K562 (cell line): Measurements from ENCODE around the gene ASB11. TPM values are rescaled to one million over a fixed set of nuclear protein-coding genes. Genes with fewer than 3 reads are reported as not detected.

Source experiments
- ATAC-seq: fragments of 200-7000 bp; cut with Tn5 transposase; 3 replicates; pipeline ENCODE4 v1.9.1; 2020; ENCODE audit warnings: moderate library complexity
- BruUV-seq: library from RNA; stranded (reverse); fragments of 400-500 nt; replicated peaks from 2 replicates; lab custom pipeline; 2021; lab: Mats Ljungman, UMichigan
- CTCF ChIA-PET: fragments of 300-600 bp; formaldehyde crosslinking; extraction: SDS; loops from one replicate; lab custom pipeline; 2021; ENCODE audit warnings: low intra/inter-chr PET ratio; lab: Yijun Ruan, JAX
- POLR2A ChIA-PET: fragments of 300-600, 350-650 bp; sonication (Branson Sonifier 250); formaldehyde crosslinking; extraction: SDS; loops from one replicate; lab custom pipeline; 2021; ENCODE audit warnings: antibody characterized with exemption, inconsistent platforms; lab: Yijun Ruan, JAX
- DNase-seq, 4 experiments: peaks; one replicate each; pipeline versions ENCODE4 v3.0.0 to v3.0.0-alpha.2; 2011 to 2018; ENCODE audit warnings: low spot score in 3 of 4, mixed read lengths in 3 of 4; ENCODE audit errors: extremely low read depth in 1 of 4
- FAIRE-seq: peaks from 2 replicates; lab custom pipeline; 2011; peaks lifted over from hg19 to GRCh38; lab: Jason Lieb, UNC
- H2AFZ ChIP-seq: 2 replicates; pipeline ENCODE4 v1.6.0; 2011; ENCODE audit warnings: low read depth, low read length, control low read depth, inconsistent platforms
- H3K27ac ChIP-seq: fragments of 200-600 bp; 3 replicates; pipeline ENCODE4 v1.8.0; 2011; ENCODE audit warnings: low read depth, mild to moderate bottlenecking, control low read depth, inconsistent platforms, low read length, moderate library complexity, mixed read lengths; ENCODE audit errors: extremely low read depth
- H3K27me3 ChIP-seq, 2 experiments: fragments of 300-600 bp in 1 of 2; 2 replicates in 1 of 2; 3 replicates in 1 of 2; pipeline versions ENCODE4 v1.6.0 to v1.8.0; 2011; ENCODE audit warnings: inconsistent platforms in 2 of 2, low read length in 2 of 2, mild to moderate bottlenecking in 1 of 2, mixed read lengths in 1 of 2, moderate library complexity in 1 of 2; ENCODE audit not compliant: control insufficient read depth in 2 of 2, insufficient read depth in 2 of 2
- H3K36me3 ChIP-seq: fragments of 300-600 bp; 3 replicates; pipeline ENCODE4 v1.8.0; 2011; ENCODE audit warnings: mild to moderate bottlenecking, low read length, inconsistent platforms; ENCODE audit not compliant: control insufficient read depth, insufficient read depth
- H3K4me1 ChIP-seq, 2 experiments: fragments of 200-600 bp in 1 of 2; replicated peaks in 1 of 2; 2 replicates in 1 of 2; 3 replicates in 1 of 2; pipeline versions ENCODE4 v1.5.1 to v1.8.0; 2011; ENCODE audit warnings: inconsistent platforms in 2 of 2, low read length in 2 of 2, mild to moderate bottlenecking in 1 of 2, mixed read lengths in 1 of 2, moderate library complexity in 1 of 2; ENCODE audit not compliant: control insufficient read depth in 2 of 2, insufficient read depth in 2 of 2
- H3K4me2 ChIP-seq: 2 replicates; pipeline ENCODE4 v1.6.1; 2011; ENCODE audit warnings: low read length, control low read depth, inconsistent platforms, mixed read lengths; ENCODE audit not compliant: insufficient read depth
- H3K4me3 ChIP-seq: fragments of 200-600 bp; sonication (generic), shearing (Covaris generic); 2 replicates; pipeline ENCODE4 v1.5.1; 2016; ENCODE audit warnings: control low read depth, inconsistent platforms
- H3K79me2 ChIP-seq: fragments of 200-600 bp; 3 replicates; pipeline ENCODE4 v1.8.0; 2011; ENCODE audit warnings: low read length, inconsistent platforms; ENCODE audit not compliant: control insufficient read depth, insufficient read depth
- H3K9ac ChIP-seq, 2 experiments: 2 replicates each; pipeline versions ENCODE4 v1.6.0 to v1.6.1; 2011; ENCODE audit warnings: low read depth in 2 of 2, low read length in 2 of 2, control low read depth in 1 of 2, inconsistent platforms in 1 of 2, mild to moderate bottlenecking in 1 of 2, mixed read lengths in 1 of 2; ENCODE audit not compliant: insufficient read depth in 1 of 2
- H3K9me1 ChIP-seq: one replicate; pipeline ENCODE4 v1.6.0; 2011; ENCODE audit warnings: inconsistent platforms, mild to moderate bottlenecking, low read length, moderate library complexity; ENCODE audit not compliant: control insufficient read depth, insufficient read depth
- H3K9me3 ChIP-seq: replicated peaks from 2 replicates; pipeline ENCODE4 v1.5.1; 2011; ENCODE audit warnings: low read depth, low read length, inconsistent platforms; ENCODE audit not compliant: control insufficient read depth, insufficient read depth
- H4K20me1 ChIP-seq: replicated peaks from 2 replicates; pipeline ENCODE4 v1.6.1; 2011; ENCODE audit warnings: low read length, inconsistent platforms, mixed read lengths; ENCODE audit not compliant: control insufficient read depth, insufficient read depth
- CCAR2 ChIP-seq: fragments of 200-400 bp; formaldehyde crosslinking; IDR thresholded peaks from 2 replicates; pipeline ENCODE4 v1.6.1; 2017; ENCODE audit warnings: mild to moderate bottlenecking, low read depth, low read length
- CEBPB ChIP-seq: fragments of 450-650 bp; IDR thresholded peaks from 2 replicates; pipeline ENCODE4 v1.6.1; 2016; ENCODE audit warnings: missing genetic modification characterization, missing compliant biosample characterization
- CEBPG ChIP-seq, 3 experiments: fragments of 200-800 bp in 1 of 3; sonication (Bioruptor generic) in 1 of 3; sonication (generic) in 1 of 3; formaldehyde crosslinking in 1 of 3; IDR thresholded peaks in 2 of 3; conservative IDR thresholded peaks in 1 of 3; 2 replicates each; pipeline versions ENCODE4 v1.6.1 to v1.8.0; 2016 to 2022; ENCODE audit warnings: missing compliant biosample characterization in 2 of 3, missing genetic modification characterization in 2 of 3, mild to moderate bottlenecking in 1 of 3, missing genetic modification reagents in 1 of 3
- ELF4 ChIP-seq: fragments of 450-650 bp; formaldehyde crosslinking; IDR thresholded peaks from 2 replicates; pipeline ENCODE4 v1.4.0; 2022; ENCODE audit warnings: missing genetic modification characterization
- FOXA3 ChIP-seq, 2 experiments: fragments of 450-650 bp in 1 of 2; sonication (generic) in 1 of 2; formaldehyde crosslinking; IDR thresholded peaks in 1 of 2; conservative IDR thresholded peaks in 1 of 2; 2 replicates each; pipeline versions ENCODE4 v1.4.0 to v1.8.0; 2020 to 2022; ENCODE audit warnings: mild to moderate bottlenecking in 2 of 2, missing genetic modification reagents in 1 of 2
- JUND ChIP-seq, 2 experiments: IDR thresholded peaks; 2 replicates in 1 of 2; 3 replicates in 1 of 2; pipeline ENCODE4 v1.6.1; 2011; ENCODE audit warnings: borderline replicate concordance in 2 of 2, low read depth in 2 of 2, low read length in 2 of 2, improper control_type of control experiment in 1 of 2, missing biosample characterization in 1 of 2, missing genetic modification characterization in 1 of 2, missing genetic modification reagents in 1 of 2
- KAT7 ChIP-seq: sonication (generic); formaldehyde crosslinking; IDR thresholded peaks from 2 replicates; pipeline ENCODE4 v1.8.0; 2022; ENCODE audit warnings: missing genetic modification reagents, mild to moderate bottlenecking, borderline replicate concordance
- MAFK ChIP-seq: IDR thresholded peaks from 2 replicates; pipeline ENCODE4 v1.6.1; 2011; ENCODE audit warnings: low read length, improper control_type of control experiment
- NFYB ChIP-seq: IDR thresholded peaks from 2 replicates; pipeline ENCODE4 v1.6.1; 2011; ENCODE audit warnings: mild to moderate bottlenecking, moderate library complexity; ENCODE audit not compliant: insufficient read length; ENCODE audit errors: extremely low read depth
- SMAD4 ChIP-seq: fragments of 250-450 bp; sonication (Bioruptor Pico); conservative IDR thresholded peaks from 2 replicates; pipeline ENCODE4 v1.8.0; 2021; ENCODE audit warnings: inconsistent platforms, mild to moderate bottlenecking, moderate library complexity
- SPI1 ChIP-seq: IDR thresholded peaks from 2 replicates; pipeline ENCODE4 v1.6.1; 2011; ENCODE audit warnings: low read depth, low read length, control low read depth, borderline replicate concordance
- SUPT5H ChIP-seq: fragments of 450-650 bp; IDR thresholded peaks from 2 replicates; pipeline ENCODE4 v1.6.1; 2016
- TFAM ChIP-seq: fragments of 250-450 bp; sonication (Bioruptor Pico); conservative IDR thresholded peaks from 2 replicates; pipeline ENCODE4 v1.5.0; 2021; ENCODE audit warnings: mild to moderate bottlenecking, moderate library complexity
- WGBS: fragments of 100-300 bp; shearing (Covaris generic); methylation state at CpG from one replicate; pipeline ENCODE4 v1.1.6; 2016; ENCODE audit warnings: low coverage, mixed read lengths; ENCODE audit not compliant: insufficient coverage; ENCODE audit errors: missing lambda C conversion rate; 5-methylcytosine and 5-hydroxymethylcytosine counted together
- in situ Hi-C: fragments of 300-500 bp; cut with MboI; formaldehyde crosslinking; loops from 4 replicates; pipeline ENCODE4 v1.15.0; 2018; ENCODE audit warnings: inconsistent platforms, mixed read lengths
- intact Hi-C: fragments of 100-400 bp; cut with micrococcal nuclease; formaldehyde crosslinking; loops from 2 replicates; pipeline ENCODE4 v1.14.2; 2022
- polyA plus RNA-seq, 8 experiments: library from polyadenylated mRNA; depleted of rRNA in 4 of 8; stranded (reverse) in 5 of 8; unstranded in 3 of 8; fragments of >200 nt; fragmentation: Nextera tagmentation in 2 of 8; fragmentation: Illumina TruSeq in 1 of 8; extraction: Ambion mirVana in 2 of 8; extraction: Trizol in 1 of 8; gene quantifications; 2 replicates each; pipeline versions ENCODE4 v1.2.1 to v1.2.3, GENCODE V29; 2011 to 2014; ENCODE audit warnings: inconsistent platforms in 1 of 8, missing spikeins in 1 of 8
- total RNA-seq, 7 experiments: library from RNA; depleted of rRNA in 6 of 7; stranded (reverse); fragments of >200 nt in 6 of 7; fragmentation: Illumina TruSeq in 2 of 7; extraction: Trizol in 2 of 7; gene quantifications; 2 replicates each; pipeline versions ENCODE4 v1.2.1 to v1.2.3, GENCODE V29; 2011 to 2021; ENCODE audit warnings: low replicate concordance in 1 of 7
- TF ChIP-seq, protein P1 (sequence below): fragments of 250-450 bp; sonication (Bioruptor Pico); IDR thresholded peaks from 2 replicates; pipeline ENCODE4 v1.5.0; 2021; ENCODE audit warnings: mild to moderate bottlenecking, borderline replicate concordance

Gene ASB11
- total and polyA plus RNA-seq, 9 of the 15 experiments (the other 6 are each of a cell fraction or from before 2014, with no cell fraction given), result not detected

DNA sequence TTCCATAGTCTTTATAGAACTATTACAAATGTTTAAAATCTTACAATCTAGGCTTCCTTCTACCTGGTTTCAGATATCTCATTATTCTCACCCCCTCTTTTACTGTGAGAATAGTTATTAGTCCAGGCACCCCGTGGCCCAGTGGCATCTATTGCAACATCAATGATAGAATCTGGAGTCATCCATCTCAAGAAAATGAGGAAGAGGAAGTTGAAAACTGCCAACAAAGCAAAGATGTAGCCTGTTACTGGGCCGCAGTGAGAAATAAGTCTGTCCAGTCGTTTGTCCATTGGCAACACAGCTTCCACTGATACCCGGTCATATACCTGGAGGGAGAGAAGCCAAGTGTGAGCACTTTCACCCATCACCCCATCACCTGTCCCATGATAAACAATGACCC is 6.0 kb upstream of the ASB11 start:
- ChIA-PET POLR2A (no interaction called here), CTCF (no interaction called here)
- no peaks in the 10 kb centered on the region for H3K79me2 ChIP-seq
- H3K27ac ChIP-seq, result no peak overlapping the region
- FAIRE-seq, result no peak
- no peaks in the 10 kb centered on the region for H3K9me1 ChIP-seq
- no peak for DNase-seq
- in situ Hi-C loops (no loop called here), intact Hi-C loops (no loop called here)
- no peaks in the 10 kb centered on the region for H3K4me1 ChIP-seq
- peaks cover 48% of the 10 kb centered on the region for H3K36me3 ChIP-seq
- H2AFZ ChIP-seq, result no peak overlapping the region
- no peaks in the 10 kb centered on the region for H3K9me3 ChIP-seq
- no peak overlapping the region for H3K4me2 ChIP-seq
- WGBS, result 75% methylated on average over 4 of the region's 4 CpGs
- BruUV-seq, result no TSS peak
- peak; percentile 54; the same call in 1 of the 2 replicates for TF ChIP-seq SPI1
- no peak; the same call in 1 of the 2 replicates for TF ChIP-seq CEBPG (CRISPR knock-in tag; IDR thresholded peaks at IDR 0.05)
- TF ChIP-seq CEBPG (tag; conservative IDR thresholded peaks at IDR 0.05 in 1 of 2, IDR thresholded peaks at IDR 0.05 in 1 of 2), result peak; percentile 49 to 68
- TF ChIP-seq CEBPB (tag), result peak; percentile 87
- TF ChIP-seq JUND (IDR thresholded peaks at IDR 0.05; ENCODE audit: borderline replicate concordance, low read depth, low read length), result no peak
- TF ChIP-seq JUND (tag; IDR thresholded peaks at IDR 0.05; ENCODE audit: borderline replicate concordance, low read depth, low read length), result no peak
- no peak overlapping the region for H3K9ac ChIP-seq
- no peak for ATAC-seq
- H3K27me3 ChIP-seq, result no peaks in the 10 kb centered on the region
- H3K4me3 ChIP-seq, result no peak overlapping the region
- no peaks in the 10 kb centered on the region for H4K20me1 ChIP-seq

DNA sequence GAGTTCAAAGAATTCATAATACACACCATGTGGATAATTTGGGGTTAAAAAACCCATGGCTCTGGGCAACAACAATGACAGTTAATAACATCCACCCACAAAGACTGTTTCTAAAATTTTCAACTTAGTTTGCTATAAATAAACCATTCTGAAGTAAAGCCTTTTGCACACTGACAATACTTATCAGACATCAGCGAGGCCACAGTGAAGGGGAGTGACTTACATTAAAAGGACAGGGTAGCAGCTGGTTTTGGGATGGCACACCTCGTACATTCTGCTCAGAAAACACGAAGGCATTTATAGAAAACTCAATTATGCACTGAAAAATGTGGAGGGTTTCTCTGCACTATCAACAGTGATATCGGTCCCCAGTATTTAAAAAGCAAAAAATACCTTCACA is 4.9 kb upstream of the ASB11 start:
- Histone ChIP-seq H3K4me1 (no peaks in the 10 kb centered on the region), H3K27ac (no peak overlapping the region), H2AFZ (no peak overlapping the region), H3K36me3 (peaks cover 44% of the 10 kb centered on the region), H3K79me2 (no peaks in the 10 kb centered on the region), H3K9ac (no peak overlapping the region), H3K4me3 (no peak overlapping the region), H3K4me2 (no peak overlapping the region), H4K20me1 (no peaks in the 10 kb centered on the region), H3K9me3 (no peaks in the 10 kb centered on the region), H3K9me1 (no peaks in the 10 kb centered on the region), H3K27me3 (no peaks in the 10 kb centered on the region)
- CTCF ChIA-PET, result no interaction called here
- intact Hi-C loops, result no loop called here
- FAIRE-seq, result no peak
- no peak for ATAC-seq
- 67% methylated on average over 4 of the region's 4 CpGs for WGBS
- DNase-seq, result no peak
- POLR2A ChIA-PET, result no interaction called here
- in situ Hi-C loops, result no loop called here
- no TSS peak for BruUV-seq
- TF ChIP-seq TFAM (CRISPR knock-in tag) (no peak), KAT7 (CRISPR knock-in tag) (no peak), SMAD4 (CRISPR knock-in tag) (no peak), SUPT5H (no peak), NFYB (no peak), CCAR2 (no peak), FOXA3 (CRISPR knock-in tag; conservative IDR thresholded peaks at IDR 0.05 in 1 of 2, IDR thresholded peaks at IDR 0.05 in 1 of 2) (no peak), CEBPG (CRISPR knock-in tag; IDR thresholded peaks at IDR 0.05) (no peak), CEBPG (tag; conservative IDR thresholded peaks at IDR 0.05 in 1 of 2, IDR thresholded peaks at IDR 0.05 in 1 of 2) (no peak), MAFK (no peak), ELF4 (CRISPR knock-in tag) (no peak)
- TF ChIP-seq, protein P1, sequence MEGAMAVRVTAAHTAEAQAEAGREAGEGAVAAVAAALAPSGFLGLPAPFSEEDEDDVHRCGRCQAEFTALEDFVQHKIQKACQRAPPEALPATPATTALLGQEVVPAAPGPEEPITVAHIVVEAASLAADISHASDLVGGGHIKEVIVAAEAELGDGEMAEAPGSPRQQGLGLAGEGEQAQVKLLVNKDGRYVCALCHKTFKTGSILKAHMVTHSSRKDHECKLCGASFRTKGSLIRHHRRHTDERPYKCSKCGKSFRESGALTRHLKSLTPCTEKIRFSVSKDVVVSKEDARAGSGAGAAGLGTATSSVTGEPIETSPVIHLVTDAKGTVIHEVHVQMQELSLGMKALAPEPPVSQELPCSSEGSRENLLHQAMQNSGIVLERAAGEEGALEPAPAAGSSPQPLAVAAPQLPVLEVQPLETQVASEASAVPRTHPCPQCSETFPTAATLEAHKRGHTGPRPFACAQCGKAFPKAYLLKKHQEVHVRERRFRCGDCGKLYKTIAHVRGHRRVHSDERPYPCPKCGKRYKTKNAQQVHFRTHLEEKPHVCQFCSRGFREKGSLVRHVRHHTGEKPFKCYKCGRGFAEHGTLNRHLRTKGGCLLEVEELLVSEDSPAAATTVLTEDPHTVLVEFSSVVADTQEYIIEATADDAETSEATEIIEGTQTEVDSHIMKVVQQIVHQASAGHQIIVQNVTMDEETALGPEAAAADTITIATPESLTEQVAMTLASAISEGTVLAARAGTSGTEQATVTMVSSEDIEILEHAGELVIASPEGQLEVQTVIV (CRISPR knock-in tag), result no peak
